GM12873 (cell line): ENCODE data around the gene PTPRN2.

Experiments used
- CTCF ChIP-seq: IDR thresholded peaks from 2 replicates; pipeline ENCODE4 v1.5.1; 2012; ENCODE audit warnings: low read depth, mild to moderate bottlenecking, moderate library complexity, low read length, control low read depth; ENCODE audit not compliant: insufficient read depth; ENCODE audit errors: missing control alignments

PTPRN2 gene

GRCh38 chr7:157930926-157931466, 656.6 kb downstream of the PTPRN2 start:
- no peak for TF ChIP-seq CTCF

GRCh38 chr7:157930441-157930840, 657.2 kb downstream of the PTPRN2 start:
- no peak for TF ChIP-seq CTCF

- TF ChIP-seq CTCF: no peak
These were observed 658.0 kb downstream of the PTPRN2 start for GRCh38 chr7:157929671-157930070.

- TF ChIP-seq CTCF: no peak
These were observed 658.7 kb downstream of the PTPRN2 start for GRCh38 chr7:157928808-157929425.

GRCh38 chr7:157928171-157928794, 659.3 kb downstream of the PTPRN2 start:
- no peak for TF ChIP-seq CTCF

GRCh38 chr7:157927313-157927925, 660.2 kb downstream of the PTPRN2 start:
- TF ChIP-seq CTCF: no peak

GRCh38 chr7:157926521-157927150, 661.0 kb downstream of the PTPRN2 start:
- no peak for TF ChIP-seq CTCF
